Testis (tissue), 3 donors: ENCODE measurements around the gene MOB2. TPM values are rescaled to one million over a fixed set of nuclear protein-coding genes. Genes with fewer than 3 reads are reported as not detected.

Experiments
- DNase-seq: peaks from one replicate; pipeline ENCODE4 v3.0.0-alpha.2; 2019
- H3K27ac ChIP-seq, 2 donors: fragments of 200-600 bp; sonication (generic); one replicate each; pipeline ENCODE4 v1.5.1; 2019
- H3K27me3 ChIP-seq: fragments of 200-600 bp; sonication (generic); one replicate; pipeline ENCODE4 v1.5.1; 2019
- H3K36me3 ChIP-seq: fragments of 200-600 bp; sonication (generic); one replicate; pipeline ENCODE4 v1.5.1; 2017; ENCODE audit warnings: low read depth; ENCODE audit errors: missing control alignments
- H3K4me1 ChIP-seq: fragments of 200-600 bp; sonication (generic); one replicate; pipeline ENCODE4 v1.5.1; 2019
- H3K4me3 ChIP-seq, 2 donors: fragments of 200-600 bp; sonication (generic); one replicate each; pipeline ENCODE4 v1.5.1; 2017 to 2019
- H3K9me3 ChIP-seq: fragments of 200-600 bp; sonication (generic); one replicate; pipeline ENCODE4 v1.5.1; 2017
- POLR2A ChIP-seq: fragments of 450-650 bp; IDR thresholded peaks from one replicate; pipeline ENCODE4 v1.6.1; 2017; ENCODE audit warnings: antibody characterized with exemption, mild to moderate bottlenecking, moderate library complexity
- WGBS, 2 donors: methylation state at CpG; one replicate each; pipeline ENCODE4 v1.1.5; 2018; 5-methylcytosine and 5-hydroxymethylcytosine counted together
- intact Hi-C: fragments of 100-400 bp; cut with DNase I; formaldehyde crosslinking; loops from one replicate; pipeline ENCODE4 v1.15.1; 2023; ENCODE audit warnings: low total_unique reads
- polyA plus RNA-seq: library from polyadenylated mRNA; stranded (reverse); fragments of 350-450 nt; fragmentation: Illumina TruSeq; extraction: RNeasy Lipid Tissue Mini Kit (QIAGEN cat#74804); gene quantifications from one replicate; pipeline ENCODE4 v1.2.3, GENCODE V29; 2014; ENCODE audit warnings: low read depth, low replicate concordance; ENCODE audit not compliant: insufficient read depth
- total RNA-seq, 2 donors: library from RNA; depleted of rRNA; stranded (reverse); fragments of >200 nt; gene quantifications; one replicate each; pipeline ENCODE4 v1.2.3, GENCODE V29; 2016
- TF ChIP-seq, protein P1 (sequence below), 3 experiments: fragments of 450-650 bp in 2 of 3; fragments of 200-600 bp in 1 of 3; sonication (generic) in 1 of 3; IDR thresholded peaks; one replicate each; pipeline ENCODE4 v1.5.1; 2016 to 2019; ENCODE audit warnings: antibody characterized with exemption in 3 of 3, mild to moderate bottlenecking in 2 of 3, moderate library complexity in 1 of 3

Gene MOB2
- total and polyA plus RNA-seq, 3 donors from 2014 or later = 41.5 to 57.7 (median 46.8) TPM

DNA sequence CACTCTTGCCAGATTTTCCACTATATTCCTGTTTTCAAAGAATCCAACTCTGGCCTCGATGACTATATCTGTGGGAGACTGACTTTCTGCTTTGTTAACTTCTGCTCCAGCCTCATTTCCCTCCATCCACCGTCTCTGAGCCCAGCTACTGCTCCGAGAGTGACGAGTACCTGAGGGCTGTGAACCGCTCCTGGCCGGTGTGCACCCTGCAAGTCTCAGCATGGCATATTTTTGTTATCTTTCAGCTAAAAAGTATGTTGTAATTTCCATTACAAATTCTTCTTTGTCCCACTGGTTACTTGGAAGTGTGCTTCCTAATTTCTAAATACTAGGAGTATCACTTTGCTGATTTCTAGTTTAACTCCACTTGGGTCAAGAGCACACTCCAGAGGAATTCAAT is 36.5 kb upstream of the MOB2 start:
- peaks cover 16% of the 10 kb centered on the region for H3K4me1 ChIP-seq
- 87 to 93% methylated on average over 6 of the region's 6 CpGs for WGBS, 2 donors
- no peak overlapping the region for H3K27ac ChIP-seq
- H3K36me3 ChIP-seq = no peaks in the 10 kb centered on the region
- TF ChIP-seq, protein P1, sequence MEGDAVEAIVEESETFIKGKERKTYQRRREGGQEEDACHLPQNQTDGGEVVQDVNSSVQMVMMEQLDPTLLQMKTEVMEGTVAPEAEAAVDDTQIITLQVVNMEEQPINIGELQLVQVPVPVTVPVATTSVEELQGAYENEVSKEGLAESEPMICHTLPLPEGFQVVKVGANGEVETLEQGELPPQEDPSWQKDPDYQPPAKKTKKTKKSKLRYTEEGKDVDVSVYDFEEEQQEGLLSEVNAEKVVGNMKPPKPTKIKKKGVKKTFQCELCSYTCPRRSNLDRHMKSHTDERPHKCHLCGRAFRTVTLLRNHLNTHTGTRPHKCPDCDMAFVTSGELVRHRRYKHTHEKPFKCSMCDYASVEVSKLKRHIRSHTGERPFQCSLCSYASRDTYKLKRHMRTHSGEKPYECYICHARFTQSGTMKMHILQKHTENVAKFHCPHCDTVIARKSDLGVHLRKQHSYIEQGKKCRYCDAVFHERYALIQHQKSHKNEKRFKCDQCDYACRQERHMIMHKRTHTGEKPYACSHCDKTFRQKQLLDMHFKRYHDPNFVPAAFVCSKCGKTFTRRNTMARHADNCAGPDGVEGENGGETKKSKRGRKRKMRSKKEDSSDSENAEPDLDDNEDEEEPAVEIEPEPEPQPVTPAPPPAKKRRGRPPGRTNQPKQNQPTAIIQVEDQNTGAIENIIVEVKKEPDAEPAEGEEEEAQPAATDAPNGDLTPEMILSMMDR (IDR thresholded peaks at IDR 0.05) = no peak
- no peak for TF ChIP-seq POLR2A
- H3K4me3 ChIP-seq = no peak overlapping the region
- intact Hi-C loops = no loop called here
- H3K27me3 ChIP-seq = no peaks in the 10 kb centered on the region
- no peak for DNase-seq
- no peaks in the 10 kb centered on the region for H3K9me3 ChIP-seq

DNA sequence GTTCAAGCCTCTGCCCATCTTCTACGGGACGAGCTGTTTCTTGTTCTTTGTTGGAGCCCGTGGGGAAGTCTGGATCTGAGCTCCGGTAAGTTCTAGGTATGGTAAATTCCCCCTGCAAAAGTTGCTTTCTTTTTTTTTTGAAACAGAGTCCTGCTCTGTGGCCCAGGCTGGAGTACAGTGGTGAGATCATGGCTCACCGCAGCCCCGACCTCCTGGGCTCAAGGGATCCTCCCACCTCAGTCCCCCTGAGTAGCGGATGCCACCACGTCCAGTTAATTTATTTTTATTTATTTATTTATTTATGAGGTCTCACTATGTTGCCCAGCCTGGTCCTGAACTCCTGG is 35.5 kb upstream of the MOB2 start:
- no peaks in the 10 kb centered on the region for H3K9me3 ChIP-seq
- no peak for TF ChIP-seq POLR2A
- TF ChIP-seq, protein P1 (IDR thresholded peaks at IDR 0.05) = no peak
- no peak overlapping the region for H3K4me3 ChIP-seq
- H3K27me3 ChIP-seq = no peaks in the 10 kb centered on the region
- 92 to 98% methylated on average over 8 of the region's 8 CpGs for WGBS, 2 donors
- no peaks in the 10 kb centered on the region for H3K36me3 ChIP-seq
- peaks cover 16% of the 10 kb centered on the region for H3K4me1 ChIP-seq
- intact Hi-C loops = no loop called here
- DNase-seq = no peak
- no peak overlapping the region for H3K27ac ChIP-seq

DNA sequence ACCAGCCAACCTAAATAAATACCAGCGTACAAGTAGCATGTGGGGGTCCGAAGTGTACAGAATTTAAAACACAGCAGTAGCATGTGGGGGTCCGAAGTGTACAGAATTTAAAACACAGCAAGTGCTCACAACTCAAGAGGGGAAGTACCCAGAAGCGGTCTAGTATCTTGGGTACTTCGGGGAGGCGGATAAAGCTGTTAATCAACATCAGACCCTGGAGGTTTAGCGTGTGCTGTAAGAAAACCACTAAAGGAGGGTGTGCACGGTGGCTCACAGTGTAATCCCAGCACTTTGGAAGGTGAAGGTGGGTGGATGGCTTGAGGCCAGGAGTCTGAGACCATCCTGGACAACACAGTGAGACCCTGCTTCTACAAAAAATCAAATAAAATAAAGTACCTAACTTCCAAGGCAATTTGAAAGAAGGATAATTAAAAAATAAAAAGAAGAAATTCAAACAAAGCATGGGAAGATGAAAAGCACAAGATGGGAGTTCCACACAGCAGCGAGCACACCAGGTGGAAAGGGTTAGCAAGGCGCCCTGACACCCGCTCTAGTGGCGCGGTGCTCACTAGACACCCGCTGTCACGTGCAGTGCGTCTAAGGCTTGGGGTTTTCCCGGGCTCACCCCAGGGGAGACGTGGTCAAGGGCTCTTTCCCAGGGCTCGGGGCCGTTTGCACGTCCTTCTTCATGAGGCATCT is 35.0 kb upstream of the MOB2 start:
- WGBS, 2 donors = 88 to 90% methylated on average over 20 to 21 of the region's 21 CpGs
- no peak for DNase-seq
- intact Hi-C loops = no loop called here
- TF ChIP-seq, protein P1 (IDR thresholded peaks at IDR 0.05) = no peak
- TF ChIP-seq POLR2A = no peak
- no peak overlapping the region for H3K27ac ChIP-seq
- H3K9me3 ChIP-seq = no peaks in the 10 kb centered on the region
- H3K36me3 ChIP-seq = no peaks in the 10 kb centered on the region
- H3K4me3 ChIP-seq = no peak overlapping the region
- H3K4me1 ChIP-seq = peaks cover 16% of the 10 kb centered on the region
- H3K27me3 ChIP-seq = no peaks in the 10 kb centered on the region

DNA sequence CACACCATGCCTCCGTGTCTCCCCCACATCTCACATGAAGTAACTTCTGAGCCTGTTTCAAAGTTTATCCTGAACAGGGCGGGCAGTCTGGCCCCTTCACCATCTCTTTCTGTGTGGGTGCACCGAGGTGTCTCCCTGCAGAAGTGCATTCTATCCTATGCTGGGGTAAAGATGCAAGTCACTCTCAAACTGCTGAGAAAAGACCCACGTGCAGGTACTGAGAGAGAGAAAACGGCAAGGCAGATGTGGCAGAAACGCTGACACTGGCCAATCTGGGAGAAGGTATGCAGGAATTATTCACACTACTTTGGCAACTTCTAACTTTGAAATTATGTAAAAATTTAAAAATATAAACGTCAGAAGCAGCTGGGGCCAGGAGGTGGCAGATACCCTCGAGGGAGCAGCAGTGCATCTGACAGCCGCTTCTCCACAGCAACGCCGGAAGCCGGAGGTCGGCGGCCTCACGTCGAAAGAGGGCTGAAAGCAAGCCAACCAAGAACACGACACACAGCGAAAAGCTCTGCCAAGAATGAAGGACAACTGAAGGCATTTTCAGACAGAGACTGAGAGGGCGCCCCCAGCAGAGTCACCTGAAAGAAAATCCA is 34.2 kb upstream of the MOB2 start:
- no peak overlapping the region for H3K4me3 ChIP-seq
- intact Hi-C loops = no loop called here
- no peak for DNase-seq
- no peaks in the 10 kb centered on the region for H3K9me3 ChIP-seq
- no peaks in the 10 kb centered on the region for H3K27me3 ChIP-seq
- peaks cover 16% of the 10 kb centered on the region for H3K4me1 ChIP-seq
- WGBS, 2 donors = 62 to 65% methylated on average over 19 of the region's 19 CpGs
- TF ChIP-seq, protein P1 (IDR thresholded peaks at IDR 0.05) = no peak
- no peak for TF ChIP-seq POLR2A
- H3K27ac ChIP-seq = no peak overlapping the region
- H3K36me3 ChIP-seq = no peaks in the 10 kb centered on the region

DNA sequence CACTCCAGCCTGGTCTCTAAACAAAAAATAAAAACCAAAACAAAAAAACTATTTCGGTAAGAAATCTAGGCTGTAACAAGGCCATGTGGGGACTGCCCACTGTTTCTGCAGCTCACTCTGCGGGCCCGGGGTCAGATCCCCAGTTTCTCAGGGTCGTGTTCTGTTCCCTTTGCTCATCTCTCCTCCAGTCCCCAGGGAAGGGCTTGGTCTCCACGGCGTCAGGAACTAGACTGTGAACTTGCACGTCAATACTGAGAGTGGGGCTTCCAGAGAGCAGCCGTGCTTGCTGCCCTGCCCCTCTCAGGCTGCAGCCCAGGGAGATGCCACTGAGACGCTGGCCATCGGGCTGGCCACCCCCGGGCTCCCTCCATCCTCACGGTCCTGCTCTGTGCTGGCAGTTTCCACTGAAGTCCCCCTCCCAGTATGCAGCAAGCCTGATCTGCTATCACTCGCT is 33.7 kb upstream of the MOB2 start:
- no peaks in the 10 kb centered on the region for H3K9me3 ChIP-seq
- WGBS, 2 donors = 54 to 78% methylated on average over 12 to 13 of the region's 13 CpGs
- no peak overlapping the region for H3K27ac ChIP-seq
- no peaks in the 10 kb centered on the region for H3K27me3 ChIP-seq
- TF ChIP-seq, protein P1 (IDR thresholded peaks at IDR 0.05) = no peak
- no peak for TF ChIP-seq POLR2A
- intact Hi-C loops = no loop called here
- no peaks in the 10 kb centered on the region for H3K36me3 ChIP-seq
- H3K4me3 ChIP-seq = no peak overlapping the region
- no peak for DNase-seq
- peaks cover 21% of the 10 kb centered on the region for H3K4me1 ChIP-seq
